H1 (cell line): ENCODE data around the gene FRRS1. TPM values are rescaled to one million over a fixed set of nuclear protein-coding genes. Genes with fewer than 3 reads are reported as not detected.

Experiments used
- CTCF ChIA-PET: fragments of 300-600 bp; sonication (Branson Sonifier 250); formaldehyde crosslinking; loops from one replicate; lab custom pipeline; 2021; ENCODE audit not compliant: partially characterized antibody; lab: Charles Lee
- POLR2A ChIA-PET: fragments of 300-600 bp; sonication (Branson Sonifier 250); formaldehyde crosslinking; loops from one replicate; lab custom pipeline; 2021; ENCODE audit warnings: inconsistent platforms; ENCODE audit not compliant: partially characterized antibody; lab: Charles Lee
- DNase-seq, 2 experiments: peaks; one replicate each; pipeline versions ENCODE4 v3.0.0 to v3.0.0-alpha.2; 2010 to 2022; ENCODE audit warnings: low spot score in 2 of 2, low read depth in 1 of 2, mixed read lengths in 1 of 2
- FAIRE-seq: peaks from 2 replicates; lab custom pipeline; 2011; peaks lifted over from hg19 to GRCh38; lab: Jason Lieb, UNC
- H2AFZ ChIP-seq: 2 replicates; pipeline ENCODE4 v1.8.1; 2012; ENCODE audit warnings: low read length, inconsistent platforms
- H2AK5ac ChIP-seq: 2 replicates; pipeline ENCODE4 v1.6.1; 2013; ENCODE audit warnings: low read depth, low read length
- H2BK120ac ChIP-seq: replicated peaks from 2 replicates; pipeline ENCODE3; 2013; ENCODE audit warnings: low read depth, low read length, inconsistent platforms
- H2BK12ac ChIP-seq: 2 replicates; pipeline ENCODE4 v1.6.1; 2013; ENCODE audit warnings: low read depth, low read length
- H2BK15ac ChIP-seq: 2 replicates; pipeline ENCODE4 v1.6.1; 2013; ENCODE audit warnings: low read length
- H2BK20ac ChIP-seq: 2 replicates; pipeline ENCODE4 v1.6.1; 2013; ENCODE audit warnings: low read length
- H2BK5ac ChIP-seq: 2 replicates; pipeline ENCODE4 v1.6.1; 2013; ENCODE audit warnings: low read depth, low read length
- H3K14ac ChIP-seq: 2 replicates; pipeline ENCODE4 v1.6.1; 2013; ENCODE audit warnings: inconsistent platforms; ENCODE audit not compliant: insufficient read length
- H3K18ac ChIP-seq: 2 replicates; pipeline ENCODE4 v1.6.1; 2013; ENCODE audit warnings: low read length; ENCODE audit errors: extremely low read depth
- H3K23ac ChIP-seq: 2 replicates; pipeline ENCODE4 v1.6.1; 2013; ENCODE audit warnings: inconsistent platforms; ENCODE audit not compliant: insufficient read length
- H3K23me2 ChIP-seq: 2 replicates; pipeline ENCODE4 v1.6.1; 2013; ENCODE audit warnings: low read depth, low read length
- H3K27ac ChIP-seq: 2 replicates; pipeline ENCODE4 v1.6.1; 2011; ENCODE audit warnings: low read depth, low read length, inconsistent platforms
- H3K27me3 ChIP-seq, 4 experiments: replicated peaks in 1 of 4; 1 replicate in 1 of 4; 2 replicates in 3 of 4; pipeline versions ENCODE4 v1.6.1 to v1.8.1; 2011 to 2013; ENCODE audit warnings: low read length in 3 of 4, mild to moderate bottlenecking in 3 of 4, inconsistent platforms in 2 of 4, mixed read lengths in 2 of 4, moderate library complexity in 1 of 4; ENCODE audit not compliant: control insufficient read depth in 3 of 4, insufficient read depth in 3 of 4; ENCODE audit errors: extremely low read depth in 1 of 4
- H3K36me3 ChIP-seq, 4 experiments: 2 replicates each; pipeline versions ENCODE4 v1.6.1 to v1.8.1; 2011 to 2013; ENCODE audit warnings: mild to moderate bottlenecking in 4 of 4, low read length in 3 of 4, moderate library complexity in 2 of 4, control low read depth in 1 of 4, inconsistent platforms in 1 of 4; ENCODE audit not compliant: insufficient read depth in 4 of 4, control insufficient read depth in 2 of 4
- H3K4ac ChIP-seq: replicated peaks from 2 replicates; pipeline ENCODE3; 2013; ENCODE audit warnings: low read length, low read depth, mixed read lengths, inconsistent platforms; ENCODE audit not compliant: insufficient read length
- H3K4me1 ChIP-seq, 4 experiments: replicated peaks in 1 of 4; 1 replicate in 1 of 4; 2 replicates in 3 of 4; pipeline versions ENCODE4 v1.6.1 to v1.8.1; 2011 to 2013; ENCODE audit warnings: low read length in 3 of 4, inconsistent platforms in 2 of 4, mixed read lengths in 1 of 4; ENCODE audit not compliant: insufficient read depth in 4 of 4, control insufficient read depth in 3 of 4
- H3K4me2 ChIP-seq, 2 experiments: 2 replicates each; pipeline versions ENCODE4 v1.6.1 to v1.8.1; 2011 to 2013; ENCODE audit warnings: low read depth in 2 of 2, low read length in 2 of 2, control low read depth in 1 of 2, inconsistent platforms in 1 of 2, mild to moderate bottlenecking in 1 of 2; ENCODE audit not compliant: insufficient read depth in 1 of 2
- H3K4me3 ChIP-seq, 4 experiments: fragments of 200-600, 300-600 bp in 1 of 4; sonication (generic), shearing (Covaris generic), sonication (Bioruptor Twin) in 1 of 4; 2 replicates each; pipeline versions ENCODE4 v1.5.1 to v1.8.1; 2011 to 2016; ENCODE audit warnings: low read length in 4 of 4, low read depth in 3 of 4, control low read depth in 2 of 4, inconsistent platforms in 2 of 4, mild to moderate bottlenecking in 2 of 4, mixed read lengths in 1 of 4, moderate library complexity in 1 of 4; ENCODE audit not compliant: insufficient read depth in 2 of 4; ENCODE audit errors: extremely low read depth in 1 of 4
- H3K56ac ChIP-seq: replicated peaks from 2 replicates; pipeline ENCODE3; 2013; ENCODE audit warnings: low read depth, mild to moderate bottlenecking, mixed read lengths, low read length, inconsistent platforms; ENCODE audit not compliant: insufficient read length
- H3K79me1 ChIP-seq: 2 replicates; pipeline ENCODE4 v1.6.1; 2013; ENCODE audit warnings: low read depth, low read length, control low read depth
- H3K79me2 ChIP-seq, 2 experiments: 2 replicates each; pipeline versions ENCODE4 v1.6.1 to v1.8.1; 2012 to 2013; ENCODE audit warnings: low read length in 2 of 2, mild to moderate bottlenecking in 2 of 2, inconsistent platforms in 1 of 2; ENCODE audit not compliant: insufficient read depth in 2 of 2, control insufficient read depth in 1 of 2
- H3K9ac ChIP-seq, 4 experiments: replicated peaks in 1 of 4; 1 replicate in 1 of 4; 2 replicates in 3 of 4; pipeline versions ENCODE4 v1.6.1 to v1.8.1; 2011 to 2013; ENCODE audit warnings: low read depth in 3 of 4, low read length in 3 of 4, control low read depth in 2 of 4, mild to moderate bottlenecking in 2 of 4, moderate library complexity in 2 of 4, inconsistent platforms in 1 of 4; ENCODE audit errors: extremely low read depth in 1 of 4
- H3K9me3 ChIP-seq, 2 experiments: 2 replicates each; pipeline versions ENCODE4 v1.6.1 to v1.8.1; 2012 to 2013; ENCODE audit warnings: mild to moderate bottlenecking in 2 of 2, moderate library complexity in 2 of 2, control low read depth in 1 of 2, inconsistent platforms in 1 of 2, low read depth in 1 of 2, low read length in 1 of 2, mixed read lengths in 1 of 2; ENCODE audit not compliant: insufficient read depth in 2 of 2
- H4K20me1 ChIP-seq, 2 experiments: replicated peaks in 1 of 2; 2 replicates each; pipeline versions ENCODE3 to v1.8.1; 2011 to 2013; ENCODE audit warnings: inconsistent platforms in 2 of 2, low read length in 2 of 2, mild to moderate bottlenecking in 1 of 2; ENCODE audit not compliant: insufficient read depth in 2 of 2, control insufficient read depth in 1 of 2
- H4K5ac ChIP-seq: 2 replicates; pipeline ENCODE4 v1.6.1; 2013; ENCODE audit warnings: low read length, low read depth, mixed read lengths, inconsistent platforms; ENCODE audit not compliant: insufficient read length
- H4K8ac ChIP-seq: 2 replicates; pipeline ENCODE4 v1.8.0; 2013; ENCODE audit warnings: mild to moderate bottlenecking, moderate library complexity, low read length, inconsistent platforms; ENCODE audit not compliant: insufficient read depth; ENCODE audit errors: extremely low read depth
- H4K91ac ChIP-seq: replicated peaks from 2 replicates; pipeline ENCODE3; 2013; ENCODE audit warnings: low read length, mixed read lengths, inconsistent platforms; ENCODE audit not compliant: insufficient read length
- BACH1 ChIP-seq: IDR thresholded peaks from 2 replicates; pipeline ENCODE4 v1.6.1; 2012; ENCODE audit warnings: low read length, improper control_type of control experiment
- CTCF ChIP-seq, 3 experiments: IDR thresholded peaks; 1 replicate in 2 of 3; 2 replicates in 1 of 3; pipeline versions ENCODE4 v1.5.1 to v1.6.1; 2011; ENCODE audit warnings: low read length in 3 of 3, mild to moderate bottlenecking in 3 of 3, inconsistent platforms in 2 of 3, low read depth in 1 of 3, moderate library complexity in 1 of 3; ENCODE audit not compliant: insufficient read depth in 1 of 3; ENCODE audit errors: control extremely low read depth in 1 of 3
- EGR1 ChIP-seq: IDR thresholded peaks from 2 replicates; pipeline ENCODE4 v1.6.1; 2011; ENCODE audit warnings: low read depth, low read length, borderline replicate concordance
- EP300 ChIP-seq, 2 experiments: IDR thresholded peaks; 1 replicate in 1 of 2; 2 replicates in 1 of 2; pipeline ENCODE4 v1.6.1; 2011 to 2012; ENCODE audit warnings: low read depth in 2 of 2, low read length in 2 of 2, mild to moderate bottlenecking in 2 of 2, borderline replicate concordance in 1 of 2, inconsistent platforms in 1 of 2, moderate library complexity in 1 of 2
- GTF2F1 ChIP-seq: IDR thresholded peaks from 2 replicates; pipeline ENCODE4 v1.6.1; 2012; ENCODE audit warnings: low read depth, low read length, improper control_type of control experiment, borderline replicate concordance
- RBBP5 ChIP-seq: IDR thresholded peaks from 2 replicates; pipeline ENCODE4 v1.7.1; 2012; ENCODE audit warnings: low read depth, mild to moderate bottlenecking, inconsistent platforms, low read length, moderate library complexity, borderline replicate concordance
- SIRT6 ChIP-seq: IDR thresholded peaks from one replicate; pipeline ENCODE4 v1.7.1; 2012; ENCODE audit warnings: low read length, inconsistent platforms
- TAF7 ChIP-seq: optimal IDR thresholded peaks from 2 replicates; pipeline ENCODE3; 2011; ENCODE audit warnings: low read depth, mild to moderate bottlenecking, inconsistent platforms, low read length, moderate library complexity, borderline replicate concordance
- WGBS, 2 experiments: shearing (Covaris generic) in 1 of 2; methylation state at CpG; one replicate each; pipeline versions ENCODE4 v1.1.6 to v1.1.7; 2013 to 2015; ENCODE audit warnings: low lambda C conversion rate in 2 of 2, mixed read lengths in 2 of 2, inconsistent platforms in 1 of 2, low coverage in 1 of 2, missing lambda C conversion rate in 1 of 2; ENCODE audit not compliant: insufficient replicate concordance in 2 of 2, insufficient coverage in 1 of 2, insufficient read length in 1 of 2; ENCODE audit errors: extremely low coverage in 1 of 2, missing lambda C conversion rate in 1 of 2; 5-methylcytosine and 5-hydroxymethylcytosine counted together
- polyA plus RNA-seq, 7 experiments: library from polyadenylated mRNA; depleted of rRNA in 3 of 7; stranded (reverse) in 5 of 7; unstranded in 2 of 7; fragments of >200 nt in 5 of 7; fragments of 200-250 nt in 2 of 7; gene quantifications; 1 replicate in 5 of 7; 2 replicates in 1 of 7; 4 replicates in 1 of 7; pipeline versions ENCODE4 v1.2.1 to v1.2.3, GENCODE V29; 2011 to 2013; ENCODE audit warnings: missing spikeins in 2 of 7, mixed read lengths in 2 of 7
- total RNA-seq: library from RNA; stranded (reverse); fragmentation: NEBNext Ultra II Directional; extraction: Animal tissue kit (Norgen Biotek cat#: 25700); gene quantifications from 2 replicates; pipeline ENCODE4 v1.2.1, GENCODE V29; 2021

Gene FRRS1
- total and polyA plus RNA-seq, 2 of the 8 experiments (the other 6 are each of a cell fraction or from before 2014, with no cell fraction given): 3.5 to 6.5 TPM

GRCh38 chr1:99786751-99787501, 20.5 kb upstream of the FRRS1 start:
- TF ChIP-seq GTF2F1 (no peak), EP300 (IDR thresholded peaks at IDR 0.05; ENCODE audit: borderline replicate concordance in 1 of 2, low read depth in 2 of 2, low read length in 2 of 2) (no peak), RBBP5 (no peak), EGR1 (no peak), BACH1 (no peak), CTCF (IDR thresholded peaks at IDR 0.05; ENCODE audit: control extremely low read depth in 1 of 3, insufficient read depth in 1 of 3, low read depth in 1 of 3, low read length in 3 of 3) (no peak), SIRT6 (no peak), TAF7 (no peak)
- Histone ChIP-seq H3K9ac (no peak overlapping the region), H3K4me3 (no peak overlapping the region), H2BK120ac (no peak overlapping the region), H3K14ac (no peak overlapping the region), H4K91ac (no peak overlapping the region), H3K23me2 (no peaks in the 10 kb centered on the region; the same call in 1 of the 2 replicates), H3K27ac (no peak overlapping the region), H3K36me3 (no peaks in the 10 kb centered on the region), H2BK5ac (no peak overlapping the region), H3K23ac (no peak overlapping the region), H3K79me2 (no peaks in the 10 kb centered on the region), H4K5ac (no peak overlapping the region), H3K18ac (no peak overlapping the region), H2BK20ac (no peak overlapping the region), H2AK5ac (no peak overlapping the region), H3K4me2 (no peak overlapping the region), H3K79me1 (no peaks in the 10 kb centered on the region), H2BK12ac (no peak overlapping the region), H2AFZ (no peak overlapping the region), H3K4me1 (no peaks in the 10 kb centered on the region), H3K9me3 (no peaks in the 10 kb centered on the region), H3K4ac (no peak overlapping the region), H3K27me3 (no peaks in the 10 kb centered on the region), H2BK15ac (no peak overlapping the region), H4K20me1 (no peaks in the 10 kb centered on the region), H4K8ac (no peak overlapping the region), H3K56ac (no peak overlapping the region)
- ChIA-PET POLR2A (no interaction called here), CTCF (interaction anchor here (1.2 kb wide), 1 partner anchor 1143 kb away, joined by 3 read pairs; no protein-coding TSS in a partner anchor)
- FAIRE-seq (no peak), DNase-seq (no peak)
- WGBS, 2 experiments: 83% methylated on average over 2 of the region's 2 CpGs; no CpG with 5 or more reads in 1 of the 2 experiments
